ENCODE results near the gene MRPL52. TPM values are rescaled to one million over a fixed set of nuclear protein-coding genes. Genes with fewer than 3 reads are reported as not detected.

Gene MRPL52
- polyA plus RNA-seq, 2 donors, result 99.8 to 182 TPM

- 86 to 93% methylated on average over 22 of the region's 22 CpGs for WGBS, 2 donors
- H3K9me3 ChIP-seq (ENCODE audit: control insufficient read depth in 2 of 2, insufficient read depth in 1 of 2, low read depth in 1 of 2, low read length in 1 of 2), result no peaks in the 10 kb centered on the region
- H3K36me3 ChIP-seq (ENCODE audit: control insufficient read depth in 2 of 2, insufficient read depth in 2 of 2, low read length in 1 of 2), result peaks cover 22 to 51% of the 10 kb centered on the region in 2 donors
- H3K27me3 ChIP-seq (ENCODE audit: control insufficient read depth in 1 of 2, insufficient read depth in 2 of 2, low read length in 2 of 2), result no peaks in the 10 kb centered on the region
- no peak overlapping the region for H3K4me3 ChIP-seq (ENCODE audit: low read depth in 1 of 2, low read length in 2 of 2)
- peaks cover 3 to 5% of the 10 kb centered on the region in 2 donors for H3K4me1 ChIP-seq (ENCODE audit: control insufficient read depth in 2 of 2, insufficient read depth in 2 of 2, low read length in 1 of 2)
- no peak overlapping the region for H3K27ac ChIP-seq (ENCODE audit: low read depth in 2 of 2, low read length in 1 of 2)
Observed at GRCh38 chr14:22877000-22877501, 47.4 kb downstream of the MRPL52 start.

DNA sequence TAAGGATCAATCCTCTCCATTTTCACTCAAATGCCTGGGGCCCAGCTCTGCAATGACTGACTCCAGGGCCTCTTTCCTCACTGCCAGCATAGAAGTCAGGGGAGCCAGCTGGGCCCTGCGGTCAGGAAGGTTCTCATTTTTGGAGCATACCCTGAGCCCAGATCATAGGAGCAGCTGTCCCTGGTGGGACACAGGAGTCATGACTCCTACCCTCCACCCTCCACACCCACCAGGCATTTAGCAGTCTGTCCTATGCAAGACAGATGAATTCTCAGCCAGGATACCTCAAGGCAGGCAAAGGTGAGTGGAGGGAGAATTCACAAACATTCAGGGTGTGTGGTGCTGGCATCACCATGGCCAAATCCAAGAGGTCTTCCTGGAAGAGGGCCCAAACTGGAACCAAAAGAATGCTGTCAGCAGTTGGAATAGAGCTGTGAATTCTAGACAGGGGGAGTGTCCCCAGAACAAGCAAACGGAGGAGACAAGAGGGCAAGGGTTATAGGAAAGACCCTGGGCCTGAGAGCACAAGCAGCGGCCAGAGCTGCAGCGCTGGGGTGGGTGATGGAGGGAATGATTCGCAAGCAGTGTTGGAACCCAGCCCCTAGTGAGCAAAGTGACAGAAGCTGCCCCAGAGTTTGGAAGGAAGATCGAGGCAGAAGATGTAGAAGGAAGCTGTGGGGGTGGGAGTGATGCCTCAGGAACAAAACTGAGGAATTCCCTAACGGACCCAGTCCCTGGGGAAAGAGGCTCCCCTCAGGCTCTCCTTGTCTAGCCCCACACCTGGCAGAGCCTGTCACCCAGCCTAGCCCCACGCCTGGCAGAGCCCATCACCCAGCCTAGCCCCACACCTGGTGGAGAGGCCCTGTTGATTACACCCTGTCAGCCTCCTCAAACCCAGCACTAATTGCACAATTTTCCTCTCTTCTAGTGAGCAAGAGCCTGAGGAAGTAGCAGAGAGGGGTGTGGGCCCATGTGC lies 48.9 kb downstream of the MRPL52 start:
- no peak overlapping the region for H3K27ac ChIP-seq (ENCODE audit: low read depth in 2 of 2, low read length in 1 of 2)
- peaks cover 8 to 11% of the 10 kb centered on the region in 2 donors for H3K4me1 ChIP-seq (ENCODE audit: control insufficient read depth in 2 of 2, insufficient read depth in 2 of 2, low read length in 1 of 2)
- no peaks in the 10 kb centered on the region for H3K27me3 ChIP-seq (ENCODE audit: control insufficient read depth in 1 of 2, insufficient read depth in 2 of 2, low read length in 2 of 2)
- 78 to 83% methylated on average over 8 of the region's 8 CpGs for WGBS, 2 donors
- H3K9me3 ChIP-seq (ENCODE audit: control insufficient read depth in 2 of 2, insufficient read depth in 1 of 2, low read depth in 1 of 2, low read length in 1 of 2), result no peaks in the 10 kb centered on the region
- H3K36me3 ChIP-seq (ENCODE audit: control insufficient read depth in 2 of 2, insufficient read depth in 2 of 2, low read length in 1 of 2), result peaks cover 22 to 51% of the 10 kb centered on the region in 2 donors
- H3K4me3 ChIP-seq (ENCODE audit: low read depth in 1 of 2, low read length in 2 of 2), result no peak overlapping the region

GRCh38 chr14:22882064-22882463 lies 52.4 kb downstream of the MRPL52 start:
- Histone ChIP-seq H3K4me3 (ENCODE audit: low read depth in 1 of 2, low read length in 2 of 2) (no peak overlapping the region), H3K27ac (ENCODE audit: low read depth in 2 of 2, low read length in 1 of 2) (no peak overlapping the region), H3K4me1 (ENCODE audit: control insufficient read depth in 2 of 2, insufficient read depth in 2 of 2, low read length in 1 of 2) (peaks cover 6 to 13% of the 10 kb centered on the region in 2 donors), H3K9me3 (ENCODE audit: control insufficient read depth in 2 of 2, insufficient read depth in 1 of 2, low read depth in 1 of 2, low read length in 1 of 2) (no peaks in the 10 kb centered on the region), H3K36me3 (ENCODE audit: control insufficient read depth in 2 of 2, insufficient read depth in 2 of 2, low read length in 1 of 2) (peaks cover 5 to 21% of the 10 kb centered on the region in 2 donors), H3K27me3 (ENCODE audit: control insufficient read depth in 1 of 2, insufficient read depth in 2 of 2, low read length in 2 of 2) (no peaks in the 10 kb centered on the region)
- 30 to 41% methylated on average over 7 of the region's 7 CpGs for WGBS, 2 donors

DNA sequence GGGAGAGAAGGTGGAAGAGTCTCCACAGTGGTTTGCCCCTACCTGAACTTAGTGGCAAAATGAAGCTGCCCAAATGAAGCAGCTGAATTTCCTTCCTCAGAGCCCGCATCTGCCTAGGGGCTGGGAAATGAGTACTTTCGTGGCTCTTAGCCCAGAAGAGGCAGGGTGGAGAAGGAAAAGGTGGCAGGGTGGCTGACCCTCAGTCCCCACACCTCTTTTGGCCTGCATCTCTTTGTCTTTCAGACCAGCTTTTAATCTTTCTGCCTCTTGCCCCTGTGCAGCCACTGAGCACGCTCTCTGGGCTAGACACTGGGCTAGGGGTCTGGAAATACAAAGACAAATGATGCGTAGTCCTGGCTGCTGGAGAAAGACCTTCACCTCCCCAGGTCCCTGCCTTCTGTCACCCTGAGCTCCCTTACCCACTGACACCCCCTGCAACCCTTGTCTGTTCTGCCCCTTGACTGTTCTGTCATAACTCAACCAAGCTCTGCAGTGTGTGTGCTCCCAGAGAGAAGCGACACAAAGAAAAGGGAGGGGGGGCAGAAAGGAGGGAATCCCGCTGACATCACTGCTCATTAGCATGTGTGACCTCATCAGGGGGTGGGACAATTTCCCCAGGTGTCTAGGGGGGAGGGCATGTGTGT lies 53.0 kb downstream of the MRPL52 start:
- Histone ChIP-seq H3K4me3 (ENCODE audit: low read depth in 1 of 2, low read length in 2 of 2) (no peak overlapping the region), H3K27me3 (ENCODE audit: control insufficient read depth in 1 of 2, insufficient read depth in 2 of 2, low read length in 2 of 2) (no peaks in the 10 kb centered on the region), H3K36me3 (ENCODE audit: control insufficient read depth in 2 of 2, insufficient read depth in 2 of 2, low read length in 1 of 2) (peaks cover 5 to 16% of the 10 kb centered on the region in 2 donors), H3K4me1 (ENCODE audit: control insufficient read depth in 2 of 2, insufficient read depth in 2 of 2, low read length in 1 of 2) (peaks cover 6 to 13% of the 10 kb centered on the region in 2 donors), H3K9me3 (ENCODE audit: control insufficient read depth in 2 of 2, insufficient read depth in 1 of 2, low read depth in 1 of 2, low read length in 1 of 2) (no peaks in the 10 kb centered on the region), H3K27ac (ENCODE audit: low read depth in 2 of 2, low read length in 1 of 2) (peak overlapping the region in 1 of 2 donors; percentile 16)
- 16 to 27% methylated on average over 6 of the region's 6 CpGs for WGBS, 2 donors

DNA sequence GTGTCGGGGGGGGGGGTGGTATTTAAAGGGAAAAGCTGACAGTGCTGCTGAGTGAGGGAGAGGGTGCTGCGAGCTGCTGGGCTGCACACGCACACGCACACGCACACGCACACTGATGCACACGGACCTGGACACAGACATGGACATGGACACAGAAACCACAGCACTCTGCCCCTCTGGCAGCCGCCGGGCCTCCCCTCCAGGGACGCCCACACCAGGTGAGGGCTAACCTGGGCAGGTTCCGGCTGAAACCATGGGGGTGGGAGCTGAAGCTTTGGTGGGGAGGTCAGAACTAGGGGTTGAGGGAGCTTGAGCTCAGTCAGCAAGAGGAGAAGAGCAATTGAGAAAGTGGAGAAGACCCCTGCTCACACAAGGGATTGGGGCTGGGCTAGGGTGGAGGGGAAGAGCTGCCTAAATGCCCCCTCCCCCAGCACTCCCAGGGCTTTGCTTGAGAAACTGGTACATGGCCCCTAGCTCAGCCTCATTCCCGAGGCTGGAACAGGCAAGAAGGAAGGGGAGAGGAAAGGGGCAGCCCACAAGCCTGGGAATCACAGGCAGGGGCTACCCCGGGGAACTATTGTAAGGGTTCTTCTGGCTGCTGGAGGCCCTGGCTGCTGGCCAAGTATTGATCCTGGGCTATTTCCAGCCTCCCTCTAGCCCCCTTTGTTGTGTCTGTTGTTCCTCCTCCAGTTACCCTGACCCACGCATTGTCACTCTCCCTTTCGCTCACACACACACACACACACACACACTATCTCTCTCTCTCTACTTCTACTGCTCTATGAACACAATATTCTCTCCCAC lies 53.7 kb downstream of the MRPL52 start, which contains the start of gene REM2:
REM2 (plus strand) TSS at position 50 of the 804 bp plus-strand sequence; CDS start at position 116, 66 bp downstream.
- Histone ChIP-seq H3K27ac (ENCODE audit: low read depth in 2 of 2, low read length in 1 of 2) (peak within 1 kb of the TSS in 1 of 2 donors; percentile 16), H3K27me3 (ENCODE audit: control insufficient read depth in 1 of 2, insufficient read depth in 2 of 2, low read length in 2 of 2) (no peaks in the 10 kb centered on the region), H3K9me3 (ENCODE audit: control insufficient read depth in 2 of 2, insufficient read depth in 1 of 2, low read depth in 1 of 2, low read length in 1 of 2) (no peaks in the 10 kb centered on the region), H3K4me3 (ENCODE audit: low read depth in 1 of 2, low read length in 2 of 2) (no peak within 1 kb of the TSS), H3K36me3 (ENCODE audit: control insufficient read depth in 2 of 2, insufficient read depth in 2 of 2, low read length in 1 of 2) (peaks cover 2 to 9% of the 10 kb centered on the region in 2 donors), H3K4me1 (ENCODE audit: control insufficient read depth in 2 of 2, insufficient read depth in 2 of 2, low read length in 1 of 2) (peaks cover 6 to 13% of the 10 kb centered on the region in 2 donors)
- 33 to 38% methylated on average over 15 of the region's 15 CpGs for WGBS, 2 donors

DNA sequence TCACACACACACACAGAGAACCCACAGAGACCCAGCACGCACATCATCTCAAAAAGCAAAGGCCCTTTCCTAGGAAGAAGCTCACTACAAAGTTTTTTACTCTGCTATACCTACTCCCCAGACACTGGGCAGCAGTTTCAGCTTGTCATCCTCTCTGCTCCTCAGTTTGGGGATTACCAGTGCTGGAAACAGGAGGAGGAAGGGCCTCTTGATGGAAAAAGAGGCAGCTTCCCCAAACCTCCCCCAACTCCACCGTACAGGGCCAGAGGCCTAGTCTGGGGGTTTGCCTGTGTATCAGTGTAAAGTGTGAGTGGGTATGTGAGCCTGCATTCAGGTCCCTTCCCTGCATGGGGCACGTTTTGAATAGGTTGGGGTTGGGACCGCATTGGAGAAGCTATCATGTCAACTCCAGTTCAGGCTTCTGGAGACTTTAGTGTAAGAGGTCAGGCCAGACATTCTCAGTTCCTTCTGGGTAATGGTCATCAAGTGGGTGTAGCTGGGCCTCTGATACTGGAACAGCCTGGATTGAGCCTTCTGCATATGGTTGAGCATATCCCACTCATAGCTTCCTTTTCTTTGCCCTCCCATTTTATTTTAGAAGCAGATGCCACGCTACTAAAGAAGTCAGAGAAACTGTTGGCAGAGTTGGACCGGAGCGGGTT lies 54.5 kb downstream of the MRPL52 start:
- H3K27ac ChIP-seq (ENCODE audit: low read depth in 2 of 2, low read length in 1 of 2), result no peak overlapping the region
- WGBS, 2 donors, result 88 to 89% methylated on average over 7 of the region's 7 CpGs

More for the DNA sequence above, 54.5 kb downstream of the MRPL52 start:
- H3K4me3 ChIP-seq (ENCODE audit: low read depth in 1 of 2, low read length in 2 of 2), result no peak overlapping the region
- H3K36me3 ChIP-seq (ENCODE audit: control insufficient read depth in 2 of 2, insufficient read depth in 2 of 2, low read length in 1 of 2), result peaks cover 0 to 1% of the 10 kb centered on the region in 2 donors
- no peaks in the 10 kb centered on the region for H3K27me3 ChIP-seq (ENCODE audit: control insufficient read depth in 1 of 2, insufficient read depth in 2 of 2, low read length in 2 of 2)
- peaks cover 6 to 13% of the 10 kb centered on the region in 2 donors for H3K4me1 ChIP-seq (ENCODE audit: control insufficient read depth in 2 of 2, insufficient read depth in 2 of 2, low read length in 1 of 2)
- H3K9me3 ChIP-seq (ENCODE audit: control insufficient read depth in 2 of 2, insufficient read depth in 1 of 2, low read depth in 1 of 2, low read length in 1 of 2), result no peaks in the 10 kb centered on the region

Other genes with a start within 250 kb of the MRPL52 start
- gene DAD1, start 240.7 kb upstream of the MRPL52 start, polyA plus RNA-seq, result 100 to 1,000 TPM in 1 of 2 donors, 10 to 100 TPM in 1; 77.9 to 243 TPM
- 10 to 100 TPM; 22.8 to 29.5 TPM for gene ABHD4, start 231.6 kb upstream of the MRPL52 start, polyA plus RNA-seq
- not detected for gene OR6J1, start 185.5 kb upstream of the MRPL52 start, polyA plus RNA-seq
- gene OXA1L, start 63.2 kb upstream of the MRPL52 start, polyA plus RNA-seq, result 10 to 100 TPM; 51.6 to 88.9 TPM
- 1 to 10 TPM in 1 of 2 donors, under 1 TPM in 1; 0.98 to 1.5 TPM for gene SLC7A7, start 14.5 kb upstream of the MRPL52 start, polyA plus RNA-seq
- 10 to 100 TPM; 54.1 to 81.6 TPM for gene MMP14, start 6.7 kb downstream of the MRPL52 start, polyA plus RNA-seq
- 100 to 1,000 TPM in 1 of 2 donors, 10 to 100 TPM in 1; 69.8 to 129 TPM for gene LRP10, start 41.9 kb downstream of the MRPL52 start, polyA plus RNA-seq
- gene REM2, start 53.3 kb downstream of the MRPL52 start, polyA plus RNA-seq, result 1 to 10 TPM in 1 of 2 donors, under 1 TPM in 1; 0.31 to 1.1 TPM
- 10 to 100 TPM; 21.2 to 35.8 TPM for gene RBM23, start 89.3 kb downstream of the MRPL52 start, polyA plus RNA-seq
- gene PRMT5, start 99.5 kb downstream of the MRPL52 start, polyA plus RNA-seq, result 10 to 100 TPM; 31.4 to 47.1 TPM
- gene HAUS4, start 127.2 kb downstream of the MRPL52 start, polyA plus RNA-seq, result 10 to 100 TPM; 17.0 to 23.5 TPM
- gene AJUBA, start 152.7 kb downstream of the MRPL52 start, polyA plus RNA-seq, result 10 to 100 TPM; 16.5 to 19.7 TPM
- 1 to 10 TPM; 4.7 to 6.1 TPM for gene C14orf93, start 180.3 kb downstream of the MRPL52 start, polyA plus RNA-seq
- 100 to 1,000 TPM in 1 of 2 donors, 10 to 100 TPM in 1; 35.1 to 136 TPM for gene PSMB5, start 205.0 kb downstream of the MRPL52 start, polyA plus RNA-seq
- gene PSMB11, start 212.3 kb downstream of the MRPL52 start, polyA plus RNA-seq, result not detected
- gene CDH24, start 227.6 kb downstream of the MRPL52 start, polyA plus RNA-seq, result 1 to 10 TPM; 4.2 to 7.4 TPM